ENCODE results near the gene PVALEF. TPM values are rescaled to one million over a fixed set of nuclear protein-coding genes. Genes with fewer than 3 reads are reported as not detected.
A peak's percentile ranks its signal among the peaks of the same experiment; 100 is the strongest.

Gene PVALEF
- total and polyA plus RNA-seq, 2 of the 13 experiments (the other 11 are each of a cell fraction or from before 2014, with no cell fraction given), result 0.18 TPM

DNA sequence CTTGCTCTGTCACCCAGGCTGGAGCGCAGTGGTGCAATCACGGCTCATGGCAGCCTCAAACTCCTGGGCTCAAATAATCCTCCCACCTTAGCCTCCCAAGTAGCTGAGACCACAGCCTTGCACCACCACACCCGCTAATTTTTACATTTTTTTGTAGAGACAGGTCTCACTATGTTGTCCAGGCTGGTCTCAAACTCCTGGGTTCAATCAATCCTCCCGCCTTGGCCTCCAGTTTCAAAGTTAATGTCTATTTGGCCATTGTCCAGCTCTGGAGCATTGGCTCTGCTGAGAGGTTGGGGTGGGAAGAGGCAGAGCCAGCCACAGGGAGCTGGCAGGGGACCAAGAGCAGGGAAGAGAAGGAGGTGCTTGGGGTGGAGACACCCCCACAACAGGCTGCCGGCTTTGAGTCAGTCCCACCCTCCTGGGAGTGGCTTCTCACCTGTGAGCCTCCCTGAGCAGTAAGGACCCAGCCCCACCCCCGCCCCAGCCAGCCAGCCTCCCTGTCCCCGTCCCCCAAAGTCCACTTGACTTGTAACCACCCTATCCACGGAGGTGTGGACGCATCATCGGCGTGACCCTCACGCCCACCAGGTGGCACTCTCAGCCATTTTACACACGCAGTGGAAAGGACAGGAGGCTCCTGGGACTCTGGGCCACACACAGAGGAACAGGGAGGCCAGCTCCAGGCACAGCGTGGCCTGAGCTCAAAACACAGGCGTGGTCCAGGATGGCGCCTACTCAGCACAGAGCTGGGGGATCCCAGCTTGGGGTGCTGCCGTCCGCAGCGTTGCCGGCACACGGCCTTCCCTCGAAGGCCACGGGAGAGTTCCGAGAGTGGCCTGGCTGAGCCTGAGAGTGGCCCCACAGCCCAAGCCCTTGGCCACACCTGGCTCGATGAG lies 22.8 kb upstream of the PVALEF start (continued):
- TF ChIP-seq, protein P1, sequence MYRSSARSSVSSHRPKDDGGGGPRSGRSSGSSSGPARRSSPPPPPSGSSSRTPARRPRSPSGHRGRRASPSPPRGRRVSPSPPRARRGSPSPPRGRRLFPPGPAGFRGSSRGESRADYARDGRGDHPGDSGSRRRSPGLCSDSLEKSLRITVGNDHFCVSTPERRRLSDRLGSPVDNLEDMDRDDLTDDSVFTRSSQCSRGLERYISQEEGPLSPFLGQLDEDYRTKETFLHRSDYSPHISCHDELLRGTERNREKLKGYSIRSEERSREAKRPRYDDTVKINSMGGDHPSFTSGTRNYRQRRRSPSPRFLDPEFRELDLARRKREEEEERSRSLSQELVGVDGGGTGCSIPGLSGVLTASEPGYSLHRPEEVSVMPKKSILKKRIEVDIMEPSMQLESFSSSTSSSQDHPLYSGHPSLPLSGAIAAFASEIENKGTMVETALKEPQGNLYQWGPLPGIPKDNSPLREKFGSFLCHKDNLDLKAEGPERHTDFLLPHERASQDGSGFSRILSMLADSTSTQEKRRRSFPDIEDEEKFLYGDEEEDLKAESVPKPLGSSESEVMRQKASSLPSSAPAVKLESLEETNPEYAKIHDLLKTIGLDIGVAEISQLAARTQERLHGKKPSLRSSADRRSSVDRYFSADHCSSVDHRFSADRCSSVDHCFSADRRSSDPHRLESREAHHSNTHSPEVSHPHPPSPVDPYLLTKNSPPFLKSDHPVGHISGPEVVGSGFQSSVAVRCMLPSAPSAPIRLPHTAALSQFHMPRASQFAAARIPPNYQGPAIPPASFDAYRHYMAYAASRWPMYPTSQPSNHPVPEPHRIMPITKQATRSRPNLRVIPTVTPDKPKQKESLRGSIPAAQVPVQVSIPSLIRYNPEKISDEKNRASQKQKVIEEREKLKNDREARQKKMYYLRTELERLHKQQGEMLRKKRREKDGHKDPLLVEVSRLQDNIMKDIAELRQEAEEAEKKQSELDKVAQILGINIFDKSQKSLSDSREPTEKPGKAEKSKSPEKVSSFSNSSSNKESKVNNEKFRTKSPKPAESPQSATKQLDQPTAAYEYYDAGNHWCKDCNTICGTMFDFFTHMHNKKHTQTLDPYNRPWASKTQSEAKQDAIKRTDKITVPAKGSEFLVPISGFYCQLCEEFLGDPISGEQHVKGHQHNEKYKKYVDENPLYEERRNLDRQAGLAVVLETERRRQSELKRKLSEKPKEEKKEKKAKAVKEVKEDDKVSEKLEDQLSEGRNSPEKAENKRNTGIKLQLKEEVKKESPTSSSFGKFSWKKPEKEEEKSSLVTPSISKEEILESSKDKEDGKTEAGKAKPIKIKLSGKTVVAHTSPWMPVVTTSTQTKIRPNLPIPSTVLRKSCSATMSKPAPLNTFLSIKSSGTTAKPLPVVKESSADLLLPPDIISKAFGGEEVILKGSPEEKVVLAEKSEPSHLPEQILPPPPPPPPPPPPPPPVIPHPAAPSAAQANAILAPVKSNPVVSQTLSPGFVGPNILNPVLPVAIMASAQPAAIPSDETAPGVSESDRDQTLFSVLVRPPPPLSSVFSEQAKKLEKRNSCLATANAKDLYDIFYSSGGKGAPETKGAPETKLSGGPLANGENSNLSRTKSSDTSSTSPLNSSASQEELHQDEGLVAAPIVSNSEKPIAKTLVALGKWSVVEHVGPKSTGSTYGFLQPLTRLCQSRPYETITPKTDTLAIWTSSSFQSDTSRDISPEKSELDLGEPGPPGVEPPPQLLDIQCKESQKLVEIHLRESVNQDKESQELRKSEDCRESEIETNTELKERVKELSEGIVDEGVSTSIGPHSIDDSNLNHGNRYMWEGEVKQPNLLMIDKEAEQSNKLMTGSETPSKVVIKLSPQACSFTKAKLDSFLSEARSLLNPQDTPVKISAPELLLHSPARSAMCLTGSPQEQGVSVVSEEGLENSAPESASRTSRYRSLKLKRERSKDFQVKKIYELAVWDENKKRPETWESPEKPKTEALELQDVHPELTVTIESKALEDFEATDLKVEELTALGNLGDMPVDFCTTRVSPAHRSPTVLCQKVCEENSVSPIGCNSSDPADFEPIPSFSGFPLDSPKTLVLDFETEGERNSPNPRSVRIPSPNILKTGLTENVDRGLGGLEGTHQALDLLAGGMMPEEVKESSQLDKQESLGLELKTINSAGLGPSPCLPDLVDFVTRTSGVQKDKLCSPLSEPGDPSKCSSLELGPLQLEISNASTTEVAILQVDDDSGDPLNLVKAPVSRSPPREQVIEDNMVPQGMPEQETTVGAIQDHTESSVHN (CRISPR knock-in tag; IDR thresholded peaks at IDR 0.05), result no peak
- TF ChIP-seq KAT8 (CRISPR knock-in tag; IDR thresholded peaks at IDR 0.05) (0 out of 2 replicates have a peak, but pooled peaks have one; percentile 43), ZNF670 (CRISPR knock-in tag; IDR thresholded peaks at IDR 0.05; ENCODE audit: borderline replicate concordance) (no peak), ZNF121 (CRISPR knock-in tag; IDR thresholded peaks at IDR 0.05) (peak; percentile 45; the same call in 1 of the 2 replicates), ELF1 (CRISPR knock-in tag; IDR thresholded peaks at IDR 0.05) (0 out of 2 replicates have a peak, but pooled peaks have one; percentile 20), DNMT3B (CRISPR knock-in tag; conservative IDR thresholded peaks at IDR 0.05) (no peak), CBFB (CRISPR knock-in tag; IDR thresholded peaks at IDR 0.05) (0 out of 2 replicates have a peak, but pooled peaks have one; percentile 40), ZNF468 (CRISPR knock-in tag; IDR thresholded peaks at IDR 0.05) (no peak), RBFOX2 (IDR thresholded peaks at IDR 0.05; ENCODE audit: low read depth, low read length) (0 out of 2 replicates have a peak, but pooled peaks have one; percentile 29), ZNF878 (CRISPR knock-in tag; IDR thresholded peaks at IDR 0.05) (no peak)
- TF ChIP-seq, protein P2, sequence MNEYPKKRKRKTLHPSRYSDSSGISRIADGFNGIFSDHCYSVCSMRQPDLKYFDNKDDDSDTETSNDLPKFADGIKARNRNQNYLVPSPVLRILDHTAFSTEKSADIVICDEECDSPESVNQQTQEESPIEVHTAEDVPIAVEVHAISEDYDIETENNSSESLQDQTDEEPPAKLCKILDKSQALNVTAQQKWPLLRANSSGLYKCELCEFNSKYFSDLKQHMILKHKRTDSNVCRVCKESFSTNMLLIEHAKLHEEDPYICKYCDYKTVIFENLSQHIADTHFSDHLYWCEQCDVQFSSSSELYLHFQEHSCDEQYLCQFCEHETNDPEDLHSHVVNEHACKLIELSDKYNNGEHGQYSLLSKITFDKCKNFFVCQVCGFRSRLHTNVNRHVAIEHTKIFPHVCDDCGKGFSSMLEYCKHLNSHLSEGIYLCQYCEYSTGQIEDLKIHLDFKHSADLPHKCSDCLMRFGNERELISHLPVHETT (CRISPR knock-in tag; conservative IDR thresholded peaks at IDR 0.05), result 0 out of 2 replicates have a peak, but pooled peaks have one; percentile 36
- TF ChIP-seq, protein P3, sequence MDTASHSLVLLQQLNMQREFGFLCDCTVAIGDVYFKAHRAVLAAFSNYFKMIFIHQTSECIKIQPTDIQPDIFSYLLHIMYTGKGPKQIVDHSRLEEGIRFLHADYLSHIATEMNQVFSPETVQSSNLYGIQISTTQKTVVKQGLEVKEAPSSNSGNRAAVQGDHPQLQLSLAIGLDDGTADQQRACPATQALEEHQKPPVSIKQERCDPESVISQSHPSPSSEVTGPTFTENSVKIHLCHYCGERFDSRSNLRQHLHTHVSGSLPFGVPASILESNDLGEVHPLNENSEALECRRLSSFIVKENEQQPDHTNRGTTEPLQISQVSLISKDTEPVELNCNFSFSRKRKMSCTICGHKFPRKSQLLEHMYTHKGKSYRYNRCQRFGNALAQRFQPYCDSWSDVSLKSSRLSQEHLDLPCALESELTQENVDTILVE (CRISPR knock-in tag; IDR thresholded peaks at IDR 0.05), result 0 out of 2 replicates have a peak, but pooled peaks have one; percentile 59
- TF ChIP-seq, protein P4, sequence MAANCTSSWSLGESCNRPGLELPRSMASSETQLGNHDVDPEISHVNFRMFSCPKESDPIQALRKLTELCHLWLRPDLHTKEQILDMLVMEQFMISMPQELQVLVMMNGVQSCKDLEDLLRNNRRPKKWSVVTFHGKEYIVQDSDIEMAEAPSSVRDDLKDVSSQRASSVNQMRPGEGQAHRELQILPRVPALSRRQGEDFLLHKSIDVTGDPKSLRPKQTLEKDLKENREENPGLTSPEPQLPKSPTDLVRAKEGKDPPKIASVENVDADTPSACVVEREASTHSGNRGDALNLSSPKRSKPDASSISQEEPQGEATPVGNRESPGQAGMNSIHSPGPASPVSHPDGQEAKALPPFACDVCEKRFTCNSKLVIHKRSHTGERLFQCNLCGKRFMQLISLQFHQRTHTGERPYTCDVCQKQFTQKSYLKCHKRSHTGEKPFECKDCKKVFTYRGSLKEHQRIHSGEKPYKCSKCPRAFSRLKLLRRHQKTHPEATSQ (CRISPR knock-in tag; IDR thresholded peaks at IDR 0.05; ENCODE audit: borderline replicate concordance), result no peak
- TF ChIP-seq, protein P5, sequence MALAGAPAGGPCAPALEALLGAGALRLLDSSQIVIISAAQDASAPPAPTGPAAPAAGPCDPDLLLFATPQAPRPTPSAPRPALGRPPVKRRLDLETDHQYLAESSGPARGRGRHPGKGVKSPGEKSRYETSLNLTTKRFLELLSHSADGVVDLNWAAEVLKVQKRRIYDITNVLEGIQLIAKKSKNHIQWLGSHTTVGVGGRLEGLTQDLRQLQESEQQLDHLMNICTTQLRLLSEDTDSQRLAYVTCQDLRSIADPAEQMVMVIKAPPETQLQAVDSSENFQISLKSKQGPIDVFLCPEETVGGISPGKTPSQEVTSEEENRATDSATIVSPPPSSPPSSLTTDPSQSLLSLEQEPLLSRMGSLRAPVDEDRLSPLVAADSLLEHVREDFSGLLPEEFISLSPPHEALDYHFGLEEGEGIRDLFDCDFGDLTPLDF (CRISPR knock-in tag; IDR thresholded peaks at IDR 0.05), result no peak
